Panc1 (cell line): ENCODE measurements around the gene EHD3. TPM values are rescaled to one million over a fixed set of nuclear protein-coding genes. Genes with fewer than 3 reads are reported as not detected.

Experiments
- ATAC-seq: fragments of 200-7000 bp; cut with Tn5 transposase; 2 replicates; pipeline ENCODE4 v1.9.1; 2020; ENCODE audit warnings: mild to moderate bottlenecking, moderate library complexity
- BruUV-seq: library from RNA; stranded (reverse); fragments of 400-500 nt; replicated peaks from 2 replicates; lab custom pipeline; 2021; lab: Mats Ljungman, UMichigan
- CTCF ChIA-PET: fragments of 300-600 bp; sonication (Branson Sonifier 250); formaldehyde crosslinking; loops from one replicate; lab custom pipeline; 2022; ENCODE audit warnings: antibody characterized with exemption; lab: Charles Lee
- POLR2A ChIA-PET: fragments of 300-600 bp; sonication (Branson Sonifier 250); formaldehyde crosslinking; loops from one replicate; lab custom pipeline; 2022; ENCODE audit warnings: antibody characterized with exemption; lab: Charles Lee
- DNase-seq: peaks from one replicate; pipeline ENCODE4 v3.0.0-alpha.2; 2010; ENCODE audit warnings: low read depth, low spot score
- H3K27ac ChIP-seq: 2 replicates; pipeline ENCODE4 v1.5.1; 2011; ENCODE audit warnings: mild to moderate bottlenecking, low read length, inconsistent platforms
- H3K27me3 ChIP-seq: fragments of 200-500 bp; sonication (Bioruptor generic); 2 replicates; pipeline ENCODE4 v1.6.0; 2014; ENCODE audit warnings: low read length, inconsistent platforms; ENCODE audit not compliant: control insufficient read depth, insufficient read depth
- H3K36me3 ChIP-seq: fragments of 200-500 bp; sonication (Bioruptor generic); 2 replicates; pipeline ENCODE4 v1.5.1; 2014; ENCODE audit warnings: inconsistent platforms, mild to moderate bottlenecking, low read length, moderate library complexity; ENCODE audit not compliant: control insufficient read depth, insufficient read depth
- H3K4me1 ChIP-seq: 2 replicates; pipeline ENCODE4 v1.5.1; 2011; ENCODE audit warnings: inconsistent platforms, mild to moderate bottlenecking, low read length, moderate library complexity; ENCODE audit not compliant: control insufficient read depth, insufficient read depth
- H3K4me3 ChIP-seq, 2 experiments: 2 replicates each; pipeline ENCODE4 v1.5.1; 2011 to 2012; ENCODE audit warnings: low read depth in 2 of 2, low read length in 2 of 2, mild to moderate bottlenecking in 2 of 2, inconsistent platforms in 1 of 2, moderate library complexity in 1 of 2
- H3K9me3 ChIP-seq: fragments of 200-500 bp; sonication (Bioruptor generic); 2 replicates; pipeline ENCODE4 v1.5.1; 2014; ENCODE audit warnings: low read depth, mild to moderate bottlenecking, inconsistent platforms, low read length, moderate library complexity; ENCODE audit not compliant: control insufficient read depth, insufficient read depth
- POLR2AphosphoS5 ChIP-seq: IDR thresholded peaks from 2 replicates; pipeline ENCODE4 v1.6.1; 2012; ENCODE audit warnings: mild to moderate bottlenecking, low read depth, low read length, moderate library complexity
- SIN3A ChIP-seq: IDR thresholded peaks from 2 replicates; pipeline ENCODE4 v1.6.1; 2012; ENCODE audit warnings: low read depth, mild to moderate bottlenecking, low read length, moderate library complexity, borderline replicate concordance; ENCODE audit not compliant: insufficient read depth
- TCF7L2 ChIP-seq: IDR thresholded peaks from 2 replicates; pipeline ENCODE4 v1.6.1; 2011; ENCODE audit warnings: mild to moderate bottlenecking, low read depth, low read length, inconsistent platforms
- in situ Hi-C: cut with HindIII; loops from 2 replicates; pipeline ENCODE4 v1.10.0; 2016; ENCODE audit warnings: low sequenced_read_pairs, low pct_unique_long_range_greater_than_20kb
- intact Hi-C: fragments of 100-400 bp; cut with micrococcal nuclease; formaldehyde crosslinking; loops from one replicate; pipeline ENCODE4 v1.10.0; 2022; ENCODE audit not compliant: unreplicated experiment
- total RNA-seq: library from RNA; stranded (reverse); gene quantifications from one replicate; pipeline ENCODE4 v1.2.1, GENCODE V29; 2021; ENCODE audit not compliant: unreplicated experiment
- TF ChIP-seq, protein P1 (sequence below): fragments of 450-650 bp; IDR thresholded peaks from 2 replicates; pipeline ENCODE4 v1.5.1; 2017; ENCODE audit warnings: mild to moderate bottlenecking
- TF ChIP-seq, protein P2 (sequence below), 2 experiments: IDR thresholded peaks; 2 replicates each; pipeline ENCODE4 v1.6.1; 2011 to 2012; ENCODE audit warnings: low read depth in 2 of 2, control low read depth in 1 of 2, low read length in 1 of 2, mild to moderate bottlenecking in 1 of 2, moderate library complexity in 1 of 2; ENCODE audit not compliant: insufficient read depth in 1 of 2

EHD3 gene
- total RNA-seq, 1 experiment from 2014 or later: 2.6 TPM

DNA sequence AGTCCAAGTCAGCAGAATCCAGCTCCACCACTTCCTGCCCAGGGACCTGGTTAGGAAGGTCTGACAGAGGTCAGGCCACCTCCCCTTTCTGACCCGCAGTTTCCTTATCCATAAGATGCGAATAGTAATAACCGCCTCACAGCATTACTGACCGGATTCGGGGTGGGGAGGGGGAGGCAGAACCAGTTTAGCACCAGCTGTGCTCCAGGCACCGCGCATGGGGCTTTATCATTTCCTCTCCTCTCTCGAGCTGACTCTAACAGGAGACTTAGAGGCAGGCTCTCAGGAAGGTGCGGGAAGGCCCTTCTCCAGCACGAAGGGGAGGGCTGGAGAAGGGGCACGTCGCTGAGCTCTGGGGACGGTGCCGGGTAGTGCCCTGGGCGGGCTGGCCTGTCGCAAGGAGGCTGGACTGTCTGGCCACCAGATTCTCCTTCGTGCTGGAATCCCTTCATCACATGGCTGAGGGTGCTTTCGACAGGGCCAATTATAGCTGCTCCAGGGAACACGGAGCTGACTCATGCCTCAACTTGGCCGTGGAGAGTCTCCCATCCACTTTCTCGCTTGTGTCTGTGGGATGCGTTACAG is 5.7 kb downstream of the EHD3 start:
- TF ChIP-seq TCF7L2: no peak
- TF ChIP-seq, protein P1, sequence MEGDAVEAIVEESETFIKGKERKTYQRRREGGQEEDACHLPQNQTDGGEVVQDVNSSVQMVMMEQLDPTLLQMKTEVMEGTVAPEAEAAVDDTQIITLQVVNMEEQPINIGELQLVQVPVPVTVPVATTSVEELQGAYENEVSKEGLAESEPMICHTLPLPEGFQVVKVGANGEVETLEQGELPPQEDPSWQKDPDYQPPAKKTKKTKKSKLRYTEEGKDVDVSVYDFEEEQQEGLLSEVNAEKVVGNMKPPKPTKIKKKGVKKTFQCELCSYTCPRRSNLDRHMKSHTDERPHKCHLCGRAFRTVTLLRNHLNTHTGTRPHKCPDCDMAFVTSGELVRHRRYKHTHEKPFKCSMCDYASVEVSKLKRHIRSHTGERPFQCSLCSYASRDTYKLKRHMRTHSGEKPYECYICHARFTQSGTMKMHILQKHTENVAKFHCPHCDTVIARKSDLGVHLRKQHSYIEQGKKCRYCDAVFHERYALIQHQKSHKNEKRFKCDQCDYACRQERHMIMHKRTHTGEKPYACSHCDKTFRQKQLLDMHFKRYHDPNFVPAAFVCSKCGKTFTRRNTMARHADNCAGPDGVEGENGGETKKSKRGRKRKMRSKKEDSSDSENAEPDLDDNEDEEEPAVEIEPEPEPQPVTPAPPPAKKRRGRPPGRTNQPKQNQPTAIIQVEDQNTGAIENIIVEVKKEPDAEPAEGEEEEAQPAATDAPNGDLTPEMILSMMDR: no peak
- TF ChIP-seq, protein P2, sequence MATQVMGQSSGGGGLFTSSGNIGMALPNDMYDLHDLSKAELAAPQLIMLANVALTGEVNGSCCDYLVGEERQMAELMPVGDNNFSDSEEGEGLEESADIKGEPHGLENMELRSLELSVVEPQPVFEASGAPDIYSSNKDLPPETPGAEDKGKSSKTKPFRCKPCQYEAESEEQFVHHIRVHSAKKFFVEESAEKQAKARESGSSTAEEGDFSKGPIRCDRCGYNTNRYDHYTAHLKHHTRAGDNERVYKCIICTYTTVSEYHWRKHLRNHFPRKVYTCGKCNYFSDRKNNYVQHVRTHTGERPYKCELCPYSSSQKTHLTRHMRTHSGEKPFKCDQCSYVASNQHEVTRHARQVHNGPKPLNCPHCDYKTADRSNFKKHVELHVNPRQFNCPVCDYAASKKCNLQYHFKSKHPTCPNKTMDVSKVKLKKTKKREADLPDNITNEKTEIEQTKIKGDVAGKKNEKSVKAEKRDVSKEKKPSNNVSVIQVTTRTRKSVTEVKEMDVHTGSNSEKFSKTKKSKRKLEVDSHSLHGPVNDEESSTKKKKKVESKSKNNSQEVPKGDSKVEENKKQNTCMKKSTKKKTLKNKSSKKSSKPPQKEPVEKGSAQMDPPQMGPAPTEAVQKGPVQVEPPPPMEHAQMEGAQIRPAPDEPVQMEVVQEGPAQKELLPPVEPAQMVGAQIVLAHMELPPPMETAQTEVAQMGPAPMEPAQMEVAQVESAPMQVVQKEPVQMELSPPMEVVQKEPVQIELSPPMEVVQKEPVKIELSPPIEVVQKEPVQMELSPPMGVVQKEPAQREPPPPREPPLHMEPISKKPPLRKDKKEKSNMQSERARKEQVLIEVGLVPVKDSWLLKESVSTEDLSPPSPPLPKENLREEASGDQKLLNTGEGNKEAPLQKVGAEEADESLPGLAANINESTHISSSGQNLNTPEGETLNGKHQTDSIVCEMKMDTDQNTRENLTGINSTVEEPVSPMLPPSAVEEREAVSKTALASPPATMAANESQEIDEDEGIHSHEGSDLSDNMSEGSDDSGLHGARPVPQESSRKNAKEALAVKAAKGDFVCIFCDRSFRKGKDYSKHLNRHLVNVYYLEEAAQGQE (IDR thresholded peaks at IDR 0.05; ENCODE audit: insufficient read depth in 1 of 2, low read depth in 2 of 2, low read length in 1 of 2): no peak
- TF ChIP-seq POLR2AphosphoS5: no peak
- TF ChIP-seq SIN3A: no peak
- no peaks in the 10 kb centered on the region for H3K9me3 ChIP-seq
- no peaks in the 10 kb centered on the region for H3K4me1 ChIP-seq
- no peak for DNase-seq
- no peak for ATAC-seq
- ChIA-PET CTCF (interaction anchor here (0.5 kb wide), 1 partner anchor 250 kb away, joined by 3 read pairs; no protein-coding TSS in a partner anchor), POLR2A (no interaction called here)
- no peak overlapping the region for H3K27ac ChIP-seq
- no peaks in the 10 kb centered on the region for H3K27me3 ChIP-seq
- H3K36me3 ChIP-seq: no peaks in the 10 kb centered on the region
- in situ Hi-C loops (no loop called here), intact Hi-C loops (loop anchor here (10.0 kb wide), 1 partner anchor 285 kb away; no protein-coding TSS in a partner anchor)
- BruUV-seq: no TSS peak
- no peak overlapping the region for H3K4me3 ChIP-seq

DNA sequence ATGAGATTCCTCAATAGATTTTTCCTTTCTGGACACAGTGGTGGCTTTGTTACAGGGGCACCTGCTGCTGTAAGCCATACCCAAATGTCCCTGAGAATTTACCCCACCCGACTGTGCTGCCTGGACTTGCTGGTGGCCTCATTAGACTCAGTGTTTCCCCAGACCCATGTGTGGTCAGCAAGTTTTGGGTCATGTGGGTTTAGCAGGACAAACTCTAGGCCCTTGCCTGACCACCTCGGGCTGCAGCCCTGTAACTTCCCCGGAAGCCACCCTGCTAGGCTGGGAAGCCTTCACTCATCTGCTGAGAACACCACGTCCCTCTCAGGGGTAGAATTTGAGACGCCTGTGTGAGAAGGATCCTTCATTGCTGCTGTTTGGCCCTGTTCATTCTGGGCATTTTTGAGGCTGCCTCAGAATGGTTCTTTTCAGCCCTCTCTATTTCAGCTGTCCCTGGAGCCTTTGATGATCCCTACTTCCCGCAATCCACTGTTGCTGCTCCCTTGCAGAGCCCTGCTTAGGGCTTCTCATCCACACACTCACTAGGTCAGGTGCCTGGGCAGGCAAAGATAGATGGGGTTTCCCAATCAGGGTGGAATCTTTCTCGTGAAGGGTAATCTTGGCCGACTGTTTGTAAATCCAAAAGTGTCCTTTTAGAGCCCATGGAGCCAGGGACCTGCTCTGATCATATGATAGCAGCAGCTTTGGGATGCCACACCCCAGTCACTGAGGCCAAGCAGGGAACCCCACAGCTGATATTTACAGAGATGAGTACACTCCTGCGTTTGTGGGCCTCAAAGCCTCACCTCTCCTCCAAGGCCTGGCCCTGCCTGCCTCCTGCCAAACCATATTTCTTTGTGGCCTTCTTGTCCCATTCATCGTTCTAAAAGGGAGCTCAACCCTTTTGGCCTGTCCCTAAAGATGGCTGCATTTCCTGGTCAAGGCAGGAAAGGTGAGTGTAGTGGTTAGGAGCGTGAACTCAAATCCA is 6.7 kb downstream of the EHD3 start:
- Histone ChIP-seq H3K27me3 (no peaks in the 10 kb centered on the region), H3K4me3 (no peak overlapping the region), H3K27ac (no peak overlapping the region), H3K9me3 (no peaks in the 10 kb centered on the region), H3K36me3 (no peaks in the 10 kb centered on the region), H3K4me1 (no peaks in the 10 kb centered on the region)
- DNase-seq: no peak
- intact Hi-C loops (no loop called here), in situ Hi-C loops (no loop called here)
- TF ChIP-seq, protein P2 (IDR thresholded peaks at IDR 0.05; ENCODE audit: insufficient read depth in 1 of 2, low read depth in 2 of 2, low read length in 1 of 2): no peak
- no peak for TF ChIP-seq SIN3A
- TF ChIP-seq, protein P1: no peak
- TF ChIP-seq TCF7L2: no peak
- no peak for TF ChIP-seq POLR2AphosphoS5
- ATAC-seq: no peak
- POLR2A ChIA-PET: no interaction called here
- BruUV-seq: no TSS peak
- CTCF ChIA-PET: no interaction called here
